Activated T-cell treated with anti-CD3 and anti-CD28 coated beads, Interleukin-2, amount 50 U/mL, for 24 hours (primary cell): ENCODE data around the gene ANKRD53.
A peak's percentile ranks its signal among the peaks of the same experiment; 100 is the strongest.
"Not testable (repeated sequence)": the region's sequence is repeated elsewhere in the genome, so short reads cannot be mapped to it uniquely, and the experiment has no call there.

Experiments
- DNase-seq: peaks from one replicate; pipeline ENCODE4 v3.0.0-alpha.2; 2020
- H3K27ac Mint-ChIP-seq: 2 replicates; pipeline ENCODE4 v1.8.0; 2020; ENCODE audit warnings: mild to moderate bottlenecking, mixed read lengths
- H3K27me3 Mint-ChIP-seq: 2 replicates; pipeline ENCODE4 v1.8.0; 2020; ENCODE audit warnings: mixed read lengths
- H3K36me3 Mint-ChIP-seq: 2 replicates; pipeline ENCODE4 v1.8.0; 2020; ENCODE audit warnings: low read depth, mixed read lengths
- H3K4me1 Mint-ChIP-seq: 2 replicates; pipeline ENCODE4 v1.8.0; 2020; ENCODE audit warnings: low read depth, mixed read lengths
- H3K4me3 Mint-ChIP-seq: 2 replicates; pipeline ENCODE4 v1.8.0; 2020; ENCODE audit warnings: mild to moderate bottlenecking, moderate library complexity, mixed read lengths
- H3K9me3 Mint-ChIP-seq: 2 replicates; pipeline ENCODE4 v1.8.0; 2020; ENCODE audit warnings: mixed read lengths

The ANKRD53 gene

DNA sequence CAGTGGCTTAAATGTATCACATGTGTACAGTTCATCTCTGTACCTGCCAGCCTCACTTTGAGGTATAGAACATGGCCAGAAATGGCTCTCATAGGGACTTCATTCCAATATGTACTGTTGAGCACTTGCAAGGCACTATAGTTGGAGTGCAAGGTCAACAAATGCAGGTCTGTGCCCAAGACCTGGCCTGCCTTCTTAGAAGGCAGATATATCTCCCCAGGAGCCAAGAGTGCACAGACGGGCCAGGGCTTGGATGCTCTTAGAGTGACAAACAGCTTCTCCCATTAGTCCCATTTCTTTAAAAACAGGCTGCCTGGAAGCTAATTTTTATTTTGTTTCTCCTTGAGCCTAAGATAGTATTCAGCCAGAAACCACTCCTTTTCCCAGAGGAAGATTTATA, 9.0 kb downstream of the ANKRD53 start:
- peak overlapping the region; percentile 12 for H3K27ac Mint-ChIP-seq
- no peaks in the 10 kb centered on the region for H3K27me3 Mint-ChIP-seq
- H3K36me3 Mint-ChIP-seq: peaks cover 89% of the 10 kb centered on the region
- peak; percentile 9 for DNase-seq
- no peaks in the 10 kb centered on the region for H3K9me3 Mint-ChIP-seq
- H3K4me1 Mint-ChIP-seq: peaks cover 29% of the 10 kb centered on the region
- no peak overlapping the region for H3K4me3 Mint-ChIP-seq

- DNase-seq: peak; percentile 17
Observed at GRCh38 chr2:70988151-70988550, 9.7 kb downstream of the ANKRD53 start.

GRCh38 chr2:70988726-70989648, 10.6 kb downstream of the ANKRD53 start:
- no peaks in the 10 kb centered on the region for H3K9me3 Mint-ChIP-seq
- H3K4me3 Mint-ChIP-seq: no peak overlapping the region
- peaks cover 41% of the 10 kb centered on the region for H3K4me1 Mint-ChIP-seq
- DNase-seq: no peak
- H3K27me3 Mint-ChIP-seq: no peaks in the 10 kb centered on the region
- peak overlapping the region; percentile 28 for H3K27ac Mint-ChIP-seq
- peaks cover 95% of the 10 kb centered on the region for H3K36me3 Mint-ChIP-seq

More at GRCh38 chr2:70988151-70988550, 9.7 kb downstream of the ANKRD53 start:
- no peaks in the 10 kb centered on the region for H3K9me3 Mint-ChIP-seq
- no peak overlapping the region for H3K4me3 Mint-ChIP-seq
- peak overlapping the region; percentile 28 for H3K27ac Mint-ChIP-seq
- H3K27me3 Mint-ChIP-seq: no peaks in the 10 kb centered on the region
- peaks cover 35% of the 10 kb centered on the region for H3K4me1 Mint-ChIP-seq
- H3K36me3 Mint-ChIP-seq: peaks cover 91% of the 10 kb centered on the region

DNA sequence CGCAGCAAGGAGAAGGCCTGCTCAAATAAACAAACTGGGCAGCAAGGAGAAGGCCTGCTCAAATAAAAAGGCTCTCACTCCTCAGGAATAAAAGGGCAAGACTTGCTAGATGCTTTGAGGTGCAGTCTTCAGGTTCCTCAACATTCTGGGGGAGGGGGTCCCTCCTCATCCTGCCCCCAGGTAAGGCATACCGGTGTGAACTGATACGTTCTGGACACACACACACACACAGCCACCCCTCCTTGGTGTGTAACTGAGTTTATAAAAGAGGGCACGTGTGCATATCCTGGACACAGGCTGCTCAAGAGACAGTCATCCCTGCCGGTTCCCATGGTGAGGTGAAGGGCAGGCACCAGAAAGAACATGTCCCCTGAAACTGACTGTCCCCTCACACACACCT, 11.8 kb downstream of the ANKRD53 start:
- Mint-ChIP-seq H3K36me3 (peaks cover 91% of the 10 kb centered on the region), H3K4me1 (peaks cover 31% of the 10 kb centered on the region), H3K9me3 (no peaks in the 10 kb centered on the region), H3K4me3 (no peak overlapping the region), H3K27me3 (no peaks in the 10 kb centered on the region), H3K27ac (no peak overlapping the region)
- DNase-seq: no peak

- H3K27ac Mint-ChIP-seq: peak overlapping the region; percentile 86
- peaks cover 83% of the 10 kb centered on the region for H3K36me3 Mint-ChIP-seq
- peaks cover 30% of the 10 kb centered on the region for H3K4me1 Mint-ChIP-seq
- no peaks in the 10 kb centered on the region for H3K9me3 Mint-ChIP-seq
- no peak overlapping the region for H3K4me3 Mint-ChIP-seq
- no peak for DNase-seq
- H3K27me3 Mint-ChIP-seq: no peaks in the 10 kb centered on the region
Observed at GRCh38 chr2:70991142-70991541, 12.7 kb downstream of the ANKRD53 start.

- no peaks in the 10 kb centered on the region for H3K27me3 Mint-ChIP-seq
- no peaks in the 10 kb centered on the region for H3K9me3 Mint-ChIP-seq
- H3K36me3 Mint-ChIP-seq: peaks cover 77% of the 10 kb centered on the region
- DNase-seq: no peak
- peak overlapping the region; percentile 86 for H3K27ac Mint-ChIP-seq
- H3K4me1 Mint-ChIP-seq: peaks cover 30% of the 10 kb centered on the region
- peak overlapping the region; percentile 18 for H3K4me3 Mint-ChIP-seq
Observed at GRCh38 chr2:70991742-70992141, 13.3 kb downstream of the ANKRD53 start.

DNA sequence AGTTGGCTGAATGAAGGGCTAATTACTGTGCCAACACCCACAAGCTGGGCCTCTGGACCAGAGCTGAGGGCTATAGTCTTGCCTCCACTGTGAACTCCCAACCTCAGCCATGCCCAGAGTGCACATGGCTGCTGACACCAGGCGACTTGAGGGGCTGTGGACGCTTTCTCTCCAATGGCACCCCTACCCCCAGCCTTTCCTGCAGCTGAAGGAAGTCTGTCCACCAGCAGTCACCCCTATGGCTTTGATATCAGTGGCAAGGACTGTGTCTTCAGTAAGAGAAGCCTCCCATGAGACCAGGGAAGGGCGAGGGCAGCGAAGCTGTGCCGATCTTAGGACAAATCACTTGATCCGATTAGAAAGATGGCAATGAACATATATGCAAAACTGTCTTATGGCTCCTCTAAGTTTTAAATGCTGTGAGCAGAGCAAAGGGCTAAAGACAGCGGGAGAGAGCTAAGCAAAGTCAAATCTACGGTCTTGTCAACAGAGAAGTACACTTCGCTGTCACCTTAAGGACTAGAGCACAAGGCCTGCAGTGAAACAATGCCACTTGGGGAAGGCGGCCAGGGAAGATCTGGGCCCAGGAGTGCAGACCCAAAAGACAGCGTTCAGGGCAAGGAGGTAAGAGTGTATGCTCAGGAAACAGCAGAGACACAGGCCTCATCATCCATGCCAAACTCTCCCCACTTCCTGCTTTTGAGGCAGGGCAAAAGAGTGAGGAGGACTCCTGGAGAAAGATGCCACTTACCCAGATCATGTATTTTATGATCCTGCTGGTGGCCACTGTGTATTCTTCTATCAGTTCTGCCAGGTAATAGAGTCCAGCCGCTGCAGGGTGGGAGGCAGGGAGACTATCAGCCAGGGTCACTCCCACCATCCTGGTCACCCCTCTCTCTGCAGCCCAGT, 14.8 kb downstream of the ANKRD53 start:
- Mint-ChIP-seq H3K36me3 (peaks cover 63% of the 10 kb centered on the region), H3K4me3 (peak overlapping the region; percentile 95), H3K4me1 (peaks cover 30% of the 10 kb centered on the region), H3K9me3 (no peaks in the 10 kb centered on the region), H3K27me3 (no peaks in the 10 kb centered on the region), H3K27ac (peak overlapping the region; percentile 93)
- DNase-seq: no peak

DNA sequence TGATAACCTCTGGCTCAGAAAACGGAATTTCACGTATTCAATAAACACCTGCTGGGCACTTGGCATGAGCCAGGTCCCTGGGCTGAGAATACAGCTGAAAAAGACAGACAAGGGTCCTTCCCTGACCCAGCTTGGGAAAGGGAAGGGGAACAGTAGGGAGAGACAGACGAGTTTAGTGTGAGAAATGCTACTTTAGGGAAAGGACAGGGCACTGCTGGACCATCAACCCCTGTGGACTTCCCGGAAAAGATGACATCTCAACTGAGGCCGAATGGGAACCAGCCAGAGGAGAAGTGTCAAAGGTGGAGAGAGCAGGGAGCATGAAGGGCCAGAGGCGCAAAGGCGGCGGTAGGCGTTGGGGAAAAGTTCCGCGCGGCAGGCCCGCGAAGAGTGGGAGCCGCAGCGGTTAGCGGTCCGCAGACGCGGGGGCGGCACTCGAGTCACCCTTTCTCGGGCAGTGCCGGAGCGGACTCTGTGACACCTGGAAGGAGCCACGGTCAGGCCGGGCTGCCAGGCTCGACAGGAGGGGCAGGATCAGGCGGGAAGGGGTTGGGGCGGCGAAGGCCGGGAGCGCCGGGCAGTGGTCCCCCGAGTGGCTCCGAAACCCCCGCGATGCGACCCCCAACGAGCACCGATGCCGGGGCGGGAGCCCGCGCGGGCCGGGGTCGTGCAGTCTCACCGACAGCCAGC, 15.7 kb downstream of the ANKRD53 start:
- Mint-ChIP-seq H3K27me3 (no peaks in the 10 kb centered on the region), H3K27ac (peak overlapping the region; percentile 93), H3K9me3 (no peaks in the 10 kb centered on the region), H3K4me3 (peak overlapping the region; percentile 95), H3K36me3 (peaks cover 53% of the 10 kb centered on the region), H3K4me1 (peaks cover 30% of the 10 kb centered on the region)
- DNase-seq: peak; percentile 75

DNA sequence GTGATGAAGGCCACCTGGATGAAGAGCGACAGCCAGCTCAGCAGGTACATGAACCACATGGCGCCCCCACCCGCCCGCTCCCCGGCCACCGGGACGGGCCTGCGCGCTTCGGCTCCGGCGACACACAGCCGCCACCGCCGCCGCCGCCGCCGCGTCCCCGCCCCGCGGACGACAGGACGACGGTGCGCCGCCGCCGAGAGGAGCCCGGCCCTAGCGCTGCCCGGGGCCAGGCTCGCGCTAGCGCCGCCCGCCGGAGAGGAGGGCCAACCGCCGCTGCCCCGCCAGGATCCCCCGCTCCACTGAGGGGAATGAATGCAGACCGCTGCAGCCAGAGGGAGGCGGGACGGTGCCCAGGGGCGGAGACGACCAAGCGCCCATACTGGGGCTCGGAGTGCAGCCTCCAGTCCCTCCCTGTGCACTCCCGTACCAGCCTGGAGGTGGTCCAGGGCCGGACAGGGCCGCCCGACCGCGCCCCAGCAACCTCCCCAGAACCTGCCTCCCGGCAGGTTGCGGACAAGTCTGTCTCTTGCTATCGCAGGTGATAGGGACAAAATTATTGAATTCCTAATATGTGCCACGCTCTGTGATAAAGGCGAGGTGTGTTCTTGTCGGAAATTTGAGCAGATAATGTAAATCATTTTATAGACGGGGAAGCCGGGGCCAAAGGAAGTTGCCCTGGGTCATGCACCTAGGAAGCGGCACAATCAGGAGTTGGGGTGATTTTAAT, 16.4 kb downstream of the ANKRD53 start, which contains the start of gene TEX261:
TSS of gene TEX261 (minus strand) at position 175 of the 727 bp plus-strand sequence. CDS start at position 59, 116 bp downstream.
- peaks cover 46% of the 10 kb centered on the region for H3K36me3 Mint-ChIP-seq
- peaks cover 30% of the 10 kb centered on the region for H3K4me1 Mint-ChIP-seq
- H3K4me3 Mint-ChIP-seq: peak within 1 kb of the TSS; percentile 95
- H3K27ac Mint-ChIP-seq: peak within 1 kb of the TSS; percentile 93
- no peaks in the 10 kb centered on the region for H3K9me3 Mint-ChIP-seq
- peak; percentile 97 for DNase-seq
- no peaks in the 10 kb centered on the region for H3K27me3 Mint-ChIP-seq

DNA sequence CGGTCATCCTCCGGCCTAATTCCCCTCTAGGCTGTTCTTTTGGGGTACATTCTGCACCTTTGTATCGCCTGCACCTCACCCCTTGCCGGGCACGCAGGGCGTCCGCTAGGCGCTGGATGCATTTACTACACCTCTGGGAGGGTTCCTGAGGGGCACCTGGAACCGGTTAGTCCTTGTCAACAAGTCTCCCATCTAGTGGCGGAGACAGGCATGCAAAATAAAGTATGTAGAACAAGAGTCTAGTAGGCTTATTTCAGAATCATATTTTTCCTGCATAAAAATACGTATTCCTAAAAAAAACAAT, 16.9 kb downstream of the ANKRD53 start:
- peak overlapping the region; percentile 84 for H3K4me3 Mint-ChIP-seq
- no peaks in the 10 kb centered on the region for H3K27me3 Mint-ChIP-seq
- peak overlapping the region; percentile 81 for H3K27ac Mint-ChIP-seq
- peak; percentile 67 for DNase-seq
- peaks cover 41% of the 10 kb centered on the region for H3K36me3 Mint-ChIP-seq
- H3K9me3 Mint-ChIP-seq: no peaks in the 10 kb centered on the region
- peaks cover 30% of the 10 kb centered on the region for H3K4me1 Mint-ChIP-seq

GRCh38 chr2:70998885-70999284, 20.5 kb downstream of the ANKRD53 start:
- not testable (repeated sequence) for H3K27me3 Mint-ChIP-seq, H3K4me3 Mint-ChIP-seq, DNase-seq, H3K36me3 Mint-ChIP-seq, H3K9me3 Mint-ChIP-seq, H3K27ac Mint-ChIP-seq
- peaks cover 20% of the 10 kb centered on the region for H3K4me1 Mint-ChIP-seq

DNA sequence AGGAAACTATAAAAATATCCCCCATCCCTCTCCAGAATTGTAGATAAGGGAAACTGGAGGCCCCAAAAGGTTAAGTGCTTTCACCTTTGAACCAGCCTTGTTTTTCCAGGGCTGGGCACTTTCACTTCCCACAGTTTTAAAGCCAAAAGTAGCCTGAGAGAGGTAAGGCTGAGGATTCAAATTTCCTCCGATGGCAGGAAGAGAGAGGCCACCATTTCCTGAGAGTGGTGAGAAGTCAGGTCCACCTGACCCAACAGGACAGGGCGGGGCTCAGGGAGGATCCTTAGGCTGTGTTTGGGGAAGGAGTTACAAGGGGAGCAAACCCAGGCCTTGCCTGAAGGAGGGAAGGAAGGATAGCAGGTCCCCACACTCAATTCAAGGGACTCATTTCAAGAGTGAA, 20.9 kb downstream of the ANKRD53 start:
- Mint-ChIP-seq H3K36me3 (peaks cover 5% of the 10 kb centered on the region), H3K4me1 (peaks cover 20% of the 10 kb centered on the region), H3K9me3 (no peaks in the 10 kb centered on the region), H3K4me3 (no peak overlapping the region), H3K27me3 (no peaks in the 10 kb centered on the region), H3K27ac (no peak overlapping the region)
- no peak for DNase-seq

DNA sequence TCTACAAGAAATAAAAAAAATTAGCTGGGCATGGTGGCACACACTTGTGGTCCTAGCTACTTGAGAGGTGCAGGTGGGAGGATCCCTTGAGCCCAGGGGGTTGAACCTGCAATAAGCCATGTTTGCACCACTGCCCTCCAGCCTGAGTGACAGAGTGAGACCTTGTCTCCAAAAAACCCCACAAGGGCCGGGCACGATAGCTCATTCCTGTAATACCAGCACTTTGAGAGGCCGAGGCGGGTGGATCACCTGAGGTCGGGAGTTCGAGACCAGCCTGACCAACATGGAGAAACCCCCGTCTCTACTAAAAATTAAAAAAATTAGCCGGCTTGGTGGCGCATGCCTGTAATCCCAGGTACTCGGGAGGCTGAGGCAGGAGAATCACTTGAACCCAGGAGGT, 21.5 kb downstream of the ANKRD53 start:
- H3K4me3 Mint-ChIP-seq, H3K9me3 Mint-ChIP-seq, H3K27me3 Mint-ChIP-seq, DNase-seq, H3K27ac Mint-ChIP-seq, H3K36me3 Mint-ChIP-seq: not testable (repeated sequence)
- H3K4me1 Mint-ChIP-seq: peaks cover 20% of the 10 kb centered on the region
